ENCODE results near the gene LCTL.
"Not testable (repeated sequence)": the region's sequence is repeated elsewhere in the genome, so short reads cannot be mapped to it uniquely, and the experiment has no call there.

Gene LCTL

GRCh38 chr15:66500346-66500745 lies 65.5 kb downstream of the LCTL start:
- DNase-seq (ENCODE audit: low read depth, low spot score): not testable (repeated sequence)

DNA sequence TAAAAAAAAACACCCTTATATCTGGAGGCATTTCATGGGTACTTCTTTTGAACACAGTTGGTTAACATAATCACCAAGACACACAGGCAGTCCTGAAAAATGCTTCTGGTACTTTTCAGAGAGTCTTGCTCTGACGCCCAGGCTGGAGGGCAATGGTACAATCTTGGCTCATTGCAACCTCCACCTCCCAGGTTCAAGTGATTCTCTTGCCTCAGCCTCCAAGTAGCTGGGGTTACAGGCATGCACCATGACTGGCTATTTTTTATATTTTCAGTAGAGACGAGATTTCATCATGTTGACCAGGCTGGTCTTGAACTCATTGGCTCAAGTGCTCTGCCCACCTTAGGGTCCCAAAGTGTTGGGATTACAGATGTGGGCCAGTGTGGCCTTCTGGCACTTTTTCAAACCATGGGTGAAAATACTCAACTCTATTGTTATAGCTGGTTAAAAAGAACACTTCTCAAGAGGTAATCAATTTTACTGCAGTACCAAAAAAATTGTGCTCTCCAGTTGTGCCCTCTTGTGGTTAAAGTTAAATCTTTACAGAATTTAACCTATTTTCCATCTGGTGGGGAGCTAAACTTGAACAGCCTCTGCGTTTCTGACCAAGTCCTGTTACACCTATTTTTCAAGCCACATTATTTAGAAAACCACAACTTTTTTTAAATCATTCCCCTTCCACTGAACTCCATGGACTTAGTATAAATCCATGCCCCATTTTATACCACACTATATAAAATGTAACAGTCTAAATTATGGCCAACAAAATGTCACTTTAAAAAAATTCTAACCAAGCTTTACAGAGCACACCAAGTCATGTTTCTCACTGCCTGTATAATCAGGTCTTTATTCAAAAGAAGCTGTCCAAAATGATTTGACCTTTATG lies 67.1 kb downstream of the LCTL start:
- DNase-seq (ENCODE audit: low read depth, low spot score): no peak

All from brain pericyte (primary cell).